CD4-positive, alpha-beta T cell (primary cell): Measurements from ENCODE around the gene OSBPL3. TPM values are rescaled to one million over a fixed set of nuclear protein-coding genes. Genes with fewer than 3 reads are reported as not detected.

Experiments
- ATAC-seq: fragments of 200-7000 bp; cut with Tn5 transposase; one replicate; pipeline ENCODE4 v1.10.0; 2022; ENCODE audit warnings: mild to moderate bottlenecking; ENCODE audit not compliant: poor library complexity
- CTCF ChIA-PET: fragments of 350-600 bp; sonication (Branson Sonifier 250); formaldehyde crosslinking; loops from one replicate; lab custom pipeline; 2021; ENCODE audit warnings: antibody characterized with exemption, inconsistent platforms; lab: Charles Lee
- POLR2A ChIA-PET: fragments of 350-600 bp; sonication (Branson Sonifier 250); formaldehyde crosslinking; loops from one replicate; lab custom pipeline; 2021; ENCODE audit warnings: antibody characterized with exemption, inconsistent platforms; lab: Charles Lee
- DNase-seq, 14 experiments: peaks; one replicate each; pipeline ENCODE4 v3.0.0-alpha.2; 2013 to 2020; ENCODE audit warnings: mixed read lengths in 2 of 14
- H3K27ac ChIP-seq, 2 donors: one replicate each; pipeline versions ENCODE4 v1.5.1 to v1.7.0; 2013; ENCODE audit warnings: low read length in 2 of 2, low read depth in 1 of 2, mild to moderate bottlenecking in 1 of 2
- H3K27me3 ChIP-seq, 2 experiments: 1 replicate in 1 of 2; 2 replicates in 1 of 2; pipeline versions ENCODE4 v1.6.1 to v1.7.0; 2013; ENCODE audit warnings: low read length in 2 of 2, control low read depth in 1 of 2, mild to moderate bottlenecking in 1 of 2, moderate library complexity in 1 of 2; ENCODE audit not compliant: insufficient read depth in 2 of 2, control insufficient read depth in 1 of 2
- H3K36me3 ChIP-seq: one replicate; pipeline ENCODE4 v1.6.1; 2013; ENCODE audit warnings: low read length, control low read depth; ENCODE audit not compliant: insufficient read depth
- H3K4me1 ChIP-seq: one replicate; pipeline ENCODE4 v1.6.1; 2013; ENCODE audit warnings: low read length, control low read depth; ENCODE audit not compliant: insufficient read depth
- H3K4me3 ChIP-seq: one replicate; pipeline ENCODE4 v1.5.1; 2013; ENCODE audit warnings: mild to moderate bottlenecking, low read length, moderate library complexity
- H3K9me3 ChIP-seq, 2 experiments: 1 replicate in 1 of 2; 2 replicates in 1 of 2; pipeline versions ENCODE4 v1.6.1 to v1.7.0; 2013; ENCODE audit warnings: low read length in 2 of 2, mild to moderate bottlenecking in 2 of 2, control low read depth in 1 of 2, moderate library complexity in 1 of 2; ENCODE audit not compliant: control insufficient read depth in 1 of 2, insufficient read depth in 1 of 2
- H3K27ac Mint-ChIP-seq: one replicate; pipeline ENCODE4 v1.8.0; 2020; ENCODE audit warnings: mixed read lengths
- H3K27me3 Mint-ChIP-seq: one replicate; pipeline ENCODE4 v1.8.0; 2021; ENCODE audit warnings: mixed read lengths
- H3K36me3 Mint-ChIP-seq: one replicate; pipeline ENCODE4 v1.8.0; 2021; ENCODE audit warnings: low read depth, mixed read lengths
- H3K4me1 Mint-ChIP-seq: one replicate; pipeline ENCODE4 v1.8.0; 2021; ENCODE audit warnings: low read depth, mixed read lengths
- H3K4me3 Mint-ChIP-seq: one replicate; pipeline ENCODE4 v1.8.0; 2020; ENCODE audit warnings: mild to moderate bottlenecking, mixed read lengths
- H3K9me3 Mint-ChIP-seq: one replicate; pipeline ENCODE4 v1.8.0; 2020; ENCODE audit warnings: mixed read lengths
- intact Hi-C, 2 experiments: fragments of 100-400 bp; cut with DNase I in 1 of 2; cut with micrococcal nuclease in 1 of 2; formaldehyde crosslinking; loops; one replicate each; pipeline versions ENCODE4 v1.15.1 to v1.9.0; 2023 to 2025; cut with DNase I, micrococcal nuclease
- total RNA-seq, 174 experiments: library from RNA in 2 of 174; stranded (reverse) in 2 of 174; gene quantifications; one replicate each; pipeline ENCODE4 v1.2.3 and lab custom pipeline; 2021 to 2026
- TF ChIP-seq, protein P1 (sequence below): fragments of 200-600 bp; IDR thresholded peaks from one replicate; pipeline ENCODE4 v1.8.0; 2022; ENCODE audit warnings: antibody characterized with exemption, mild to moderate bottlenecking

Gene OSBPL3
- total RNA-seq, 2 experiments from 2014 or later, result 25.4 to 25.9 TPM

DNA sequence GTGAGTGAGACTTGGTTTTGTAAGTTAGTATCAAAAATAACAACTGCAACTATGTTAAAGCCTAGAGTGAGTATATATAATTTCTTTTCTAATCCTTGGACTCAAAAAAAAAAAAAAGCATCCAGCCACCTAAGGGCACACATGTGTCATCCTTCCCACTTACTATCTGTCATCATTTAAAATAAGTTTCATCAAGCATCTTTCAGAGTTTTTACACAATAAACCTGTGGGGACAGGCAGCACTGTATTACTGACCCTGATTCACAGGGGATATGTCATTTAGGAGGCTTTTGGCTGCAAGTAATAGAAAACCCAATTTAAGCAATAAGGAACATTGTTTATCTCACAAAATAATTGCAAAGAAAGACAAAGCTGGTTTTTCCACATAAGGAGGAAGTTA is 32.3 kb upstream of the OSBPL3 start:
- H3K27me3 ChIP-seq, result no peaks in the 10 kb centered on the region
- DNase-seq (no peak), ATAC-seq (no peak)
- H3K9me3 Mint-ChIP-seq, result no peaks in the 10 kb centered on the region
- peaks cover 3 to 4% of the 10 kb centered on the region in 2 experiments for H3K9me3 ChIP-seq
- no peaks in the 10 kb centered on the region for H3K4me1 ChIP-seq
- no peaks in the 10 kb centered on the region for H3K36me3 ChIP-seq
- H3K27ac Mint-ChIP-seq, result no peak overlapping the region
- H3K4me3 Mint-ChIP-seq, result no peak overlapping the region
- peaks cover 5% of the 10 kb centered on the region for H3K27me3 Mint-ChIP-seq
- ChIA-PET POLR2A (interaction anchor here (1.3 kb wide), 1 partner anchor 30 kb away, joined by 3 read pairs; no protein-coding TSS in a partner anchor), CTCF (interaction anchor here (0.7 to 1.1 kb wide), 2 partner anchors 101 to 1862 kb away, joined by 3 read pairs; no protein-coding TSS in a partner anchor)
- no peak overlapping the region for H3K27ac ChIP-seq
- no peaks in the 10 kb centered on the region for H3K36me3 Mint-ChIP-seq
- intact Hi-C loops, result no loop called here
- no peak overlapping the region for H3K4me3 ChIP-seq
- H3K4me1 Mint-ChIP-seq, result no peaks in the 10 kb centered on the region
- TF ChIP-seq, protein P1, sequence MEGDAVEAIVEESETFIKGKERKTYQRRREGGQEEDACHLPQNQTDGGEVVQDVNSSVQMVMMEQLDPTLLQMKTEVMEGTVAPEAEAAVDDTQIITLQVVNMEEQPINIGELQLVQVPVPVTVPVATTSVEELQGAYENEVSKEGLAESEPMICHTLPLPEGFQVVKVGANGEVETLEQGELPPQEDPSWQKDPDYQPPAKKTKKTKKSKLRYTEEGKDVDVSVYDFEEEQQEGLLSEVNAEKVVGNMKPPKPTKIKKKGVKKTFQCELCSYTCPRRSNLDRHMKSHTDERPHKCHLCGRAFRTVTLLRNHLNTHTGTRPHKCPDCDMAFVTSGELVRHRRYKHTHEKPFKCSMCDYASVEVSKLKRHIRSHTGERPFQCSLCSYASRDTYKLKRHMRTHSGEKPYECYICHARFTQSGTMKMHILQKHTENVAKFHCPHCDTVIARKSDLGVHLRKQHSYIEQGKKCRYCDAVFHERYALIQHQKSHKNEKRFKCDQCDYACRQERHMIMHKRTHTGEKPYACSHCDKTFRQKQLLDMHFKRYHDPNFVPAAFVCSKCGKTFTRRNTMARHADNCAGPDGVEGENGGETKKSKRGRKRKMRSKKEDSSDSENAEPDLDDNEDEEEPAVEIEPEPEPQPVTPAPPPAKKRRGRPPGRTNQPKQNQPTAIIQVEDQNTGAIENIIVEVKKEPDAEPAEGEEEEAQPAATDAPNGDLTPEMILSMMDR, result no peak

GRCh38 chr7:25009257-25009656 is 29.3 kb upstream of the OSBPL3 start:
- no peak overlapping the region for H3K4me3 ChIP-seq
- no peaks in the 10 kb centered on the region for H3K36me3 ChIP-seq
- no peaks in the 10 kb centered on the region for H3K4me1 Mint-ChIP-seq
- ChIA-PET CTCF (no interaction called here), POLR2A (no interaction called here)
- no peaks in the 10 kb centered on the region for H3K27me3 ChIP-seq
- intact Hi-C loops, result no loop called here
- H3K27me3 Mint-ChIP-seq, result peaks cover 5% of the 10 kb centered on the region
- no peak overlapping the region for H3K27ac ChIP-seq
- H3K27ac Mint-ChIP-seq, result no peak overlapping the region
- TF ChIP-seq, protein P1, result no peak
- H3K4me3 Mint-ChIP-seq, result no peak overlapping the region
- no peak for DNase-seq
- no peaks in the 10 kb centered on the region for H3K4me1 ChIP-seq
- no peak for ATAC-seq
- no peaks in the 10 kb centered on the region for H3K9me3 Mint-ChIP-seq
- peaks cover 3 to 4% of the 10 kb centered on the region in 2 experiments for H3K9me3 ChIP-seq
- H3K36me3 Mint-ChIP-seq, result no peaks in the 10 kb centered on the region

GRCh38 chr7:25007668-25008067 is 27.7 kb upstream of the OSBPL3 start:
- ATAC-seq (no peak), DNase-seq (no peak)
- peaks cover 5% of the 10 kb centered on the region for H3K27me3 Mint-ChIP-seq
- TF ChIP-seq, protein P1, result no peak
- H3K4me1 ChIP-seq, result no peaks in the 10 kb centered on the region
- no peak overlapping the region for H3K27ac Mint-ChIP-seq
- H3K36me3 Mint-ChIP-seq, result no peaks in the 10 kb centered on the region
- H3K4me3 ChIP-seq, result no peak overlapping the region
- no peaks in the 10 kb centered on the region for H3K9me3 Mint-ChIP-seq
- no peaks in the 10 kb centered on the region for H3K36me3 ChIP-seq
- H3K27ac ChIP-seq, result no peak overlapping the region
- H3K4me1 Mint-ChIP-seq, result no peaks in the 10 kb centered on the region
- peaks cover 3 to 4% of the 10 kb centered on the region in 2 experiments for H3K9me3 ChIP-seq
- H3K27me3 ChIP-seq, result no peaks in the 10 kb centered on the region
- intact Hi-C loops, result no loop called here
- ChIA-PET CTCF (no interaction called here), POLR2A (no interaction called here)
- H3K4me3 Mint-ChIP-seq, result no peak overlapping the region
